ENCODE results near the gene KCNH5.

KCNH5 gene

GRCh38 chr14:62819931-62820330 is 225.3 kb downstream of the KCNH5 start:
- TF ChIP-seq CTCF (IDR thresholded peaks at IDR 0.05; ENCODE audit: borderline replicate concordance, extremely low read depth, low read length, poor library complexity, severe bottlenecking), result no peak
- TF ChIP-seq EZH2 (IDR thresholded peaks at IDR 0.05; ENCODE audit: borderline replicate concordance, low read depth, low read length, severe bottlenecking), result no peak

GRCh38 chr14:62807636-62808035 is 237.6 kb downstream of the KCNH5 start:
- peaks cover 9% of the 10 kb centered on the region for H3K9me3 ChIP-seq (ENCODE audit: insufficient read depth, low read length, severe bottlenecking)
- TF ChIP-seq CTCF (IDR thresholded peaks at IDR 0.05; ENCODE audit: borderline replicate concordance, extremely low read depth, low read length, poor library complexity, severe bottlenecking) (no peak), EZH2 (IDR thresholded peaks at IDR 0.05; ENCODE audit: borderline replicate concordance, low read depth, low read length, severe bottlenecking) (no peak)

More at GRCh38 chr14:62819931-62820330, 225.3 kb downstream of the KCNH5 start:
- Histone ChIP-seq H3K9me3 (ENCODE audit: insufficient read depth, low read length, severe bottlenecking) (no peaks in the 10 kb centered on the region), H3K27ac (ENCODE audit: low read length) (no peak overlapping the region), H2AFZ (ENCODE audit: low read depth, low read length) (no peak overlapping the region), H4K20me1 (ENCODE audit: insufficient read depth, low read length) (no peaks in the 10 kb centered on the region), H3K4me3 (ENCODE audit: low read depth in 1 of 2, low read length in 2 of 2) (no peak overlapping the region), H3K4me2 (ENCODE audit: insufficient read depth, low read length) (no peak overlapping the region), H3K36me3 (ENCODE audit: insufficient read depth, low read length) (no peaks in the 10 kb centered on the region), H3K9ac (ENCODE audit: low read depth, low read length) (no peak overlapping the region), H3K27me3 (ENCODE audit: insufficient read depth, low read length, poor library complexity) (no peaks in the 10 kb centered on the region), H3K4me1 (ENCODE audit: insufficient read depth, low read length) (no peaks in the 10 kb centered on the region), H3K79me2 (ENCODE audit: insufficient read depth, low read length) (no peaks in the 10 kb centered on the region)
- ATAC-seq (ENCODE audit: insufficient read depth, low read depth), result no peak
- no peak for DNase-seq

GRCh38 chr14:62800577-62800976 is 244.7 kb downstream of the KCNH5 start:
- H3K36me3 ChIP-seq (ENCODE audit: insufficient read depth, low read length), result no peaks in the 10 kb centered on the region
- TF ChIP-seq EZH2 (IDR thresholded peaks at IDR 0.05; ENCODE audit: borderline replicate concordance, low read depth, low read length, severe bottlenecking) (no peak), CTCF (IDR thresholded peaks at IDR 0.05; ENCODE audit: borderline replicate concordance, extremely low read depth, low read length, poor library complexity, severe bottlenecking) (no peak)

More at GRCh38 chr14:62807636-62808035, 237.6 kb downstream of the KCNH5 start:
- Histone ChIP-seq H3K27me3 (ENCODE audit: insufficient read depth, low read length, poor library complexity) (no peaks in the 10 kb centered on the region), H3K4me1 (ENCODE audit: insufficient read depth, low read length) (no peaks in the 10 kb centered on the region), H4K20me1 (ENCODE audit: insufficient read depth, low read length) (no peaks in the 10 kb centered on the region), H3K4me3 (ENCODE audit: low read depth in 1 of 2, low read length in 2 of 2) (no peak overlapping the region), H3K4me2 (ENCODE audit: insufficient read depth, low read length) (no peak overlapping the region), H2AFZ (ENCODE audit: low read depth, low read length) (no peak overlapping the region), H3K9ac (ENCODE audit: low read depth, low read length) (no peak overlapping the region), H3K79me2 (ENCODE audit: insufficient read depth, low read length) (no peaks in the 10 kb centered on the region), H3K36me3 (ENCODE audit: insufficient read depth, low read length) (no peaks in the 10 kb centered on the region), H3K27ac (ENCODE audit: low read length) (no peak overlapping the region)
- ATAC-seq (ENCODE audit: insufficient read depth, low read depth) (no peak), DNase-seq (no peak)

GRCh38 chr14:62796431-62796830 is 248.8 kb downstream of the KCNH5 start:
- Histone ChIP-seq H4K20me1 (ENCODE audit: insufficient read depth, low read length) (no peaks in the 10 kb centered on the region), H3K4me1 (ENCODE audit: insufficient read depth, low read length) (no peaks in the 10 kb centered on the region), H2AFZ (ENCODE audit: low read depth, low read length) (no peak overlapping the region), H3K27ac (ENCODE audit: low read length) (no peak overlapping the region), H3K9me3 (ENCODE audit: insufficient read depth, low read length, severe bottlenecking) (no peaks in the 10 kb centered on the region), H3K36me3 (ENCODE audit: insufficient read depth, low read length) (no peaks in the 10 kb centered on the region), H3K27me3 (ENCODE audit: insufficient read depth, low read length, poor library complexity) (no peaks in the 10 kb centered on the region), H3K9ac (ENCODE audit: low read depth, low read length) (no peak overlapping the region), H3K79me2 (ENCODE audit: insufficient read depth, low read length) (no peaks in the 10 kb centered on the region), H3K4me2 (ENCODE audit: insufficient read depth, low read length) (no peak overlapping the region), H3K4me3 (ENCODE audit: low read depth in 1 of 2, low read length in 2 of 2) (no peak overlapping the region)
- ATAC-seq (ENCODE audit: insufficient read depth, low read depth) (no peak), DNase-seq (no peak)
- TF ChIP-seq EZH2 (IDR thresholded peaks at IDR 0.05; ENCODE audit: borderline replicate concordance, low read depth, low read length, severe bottlenecking) (no peak), CTCF (IDR thresholded peaks at IDR 0.05; ENCODE audit: borderline replicate concordance, extremely low read depth, low read length, poor library complexity, severe bottlenecking) (no peak)

More at GRCh38 chr14:62800577-62800976, 244.7 kb downstream of the KCNH5 start:
- Histone ChIP-seq H4K20me1 (ENCODE audit: insufficient read depth, low read length) (no peaks in the 10 kb centered on the region), H3K79me2 (ENCODE audit: insufficient read depth, low read length) (no peaks in the 10 kb centered on the region), H3K4me1 (ENCODE audit: insufficient read depth, low read length) (no peaks in the 10 kb centered on the region), H3K27me3 (ENCODE audit: insufficient read depth, low read length, poor library complexity) (no peaks in the 10 kb centered on the region), H3K4me2 (ENCODE audit: insufficient read depth, low read length) (no peak overlapping the region), H2AFZ (ENCODE audit: low read depth, low read length) (no peak overlapping the region), H3K27ac (ENCODE audit: low read length) (no peak overlapping the region), H3K4me3 (ENCODE audit: low read depth in 1 of 2, low read length in 2 of 2) (no peak overlapping the region), H3K9me3 (ENCODE audit: insufficient read depth, low read length, severe bottlenecking) (no peaks in the 10 kb centered on the region), H3K9ac (ENCODE audit: low read depth, low read length) (no peak overlapping the region)
- no peak for DNase-seq
- no peak for ATAC-seq (ENCODE audit: insufficient read depth, low read depth)
